UCSD-AML1 (cell line): Measurements from ENCODE around the gene RNF130.

Source experiments
- DNase-seq: peaks from one replicate; lab custom pipeline; 2025; ENCODE audit not compliant: unreplicated experiment; lab: John Stamatoyannopoulos, UW

Gene RNF130

DNA sequence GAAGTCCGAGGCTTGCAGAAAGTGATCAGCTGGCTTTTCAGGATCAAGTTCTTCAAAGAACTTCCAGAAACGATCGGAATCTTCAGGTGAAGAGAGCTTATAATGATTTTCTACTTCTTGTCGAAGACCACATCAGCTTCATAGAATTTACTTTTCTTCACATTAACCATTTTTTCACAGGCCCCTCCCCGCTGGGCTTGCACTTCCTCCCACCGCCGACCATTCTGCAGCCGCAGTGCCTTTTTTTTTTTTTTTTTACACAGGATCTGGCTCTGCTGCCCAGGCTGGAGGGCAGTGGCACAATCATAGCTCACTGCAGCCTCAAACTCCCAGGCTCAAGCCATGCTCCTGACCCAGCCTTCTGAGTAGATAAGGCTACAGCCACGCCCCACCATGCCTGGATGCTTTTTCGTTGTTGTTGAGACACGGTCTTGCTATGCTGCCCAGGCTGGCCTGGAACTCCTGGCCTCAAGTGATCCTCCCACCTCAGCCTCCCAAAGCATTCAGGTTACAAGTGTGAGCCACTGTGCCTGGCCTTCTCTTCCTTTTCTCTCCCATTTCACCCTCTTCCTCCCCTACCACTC lies 15.3 kb upstream of the RNF130 start:
- no peak for DNase-seq

- no peak for DNase-seq
These were observed 14.3 kb upstream of the RNF130 start for GRCh38 chr5:180085837-180086236.

DNA sequence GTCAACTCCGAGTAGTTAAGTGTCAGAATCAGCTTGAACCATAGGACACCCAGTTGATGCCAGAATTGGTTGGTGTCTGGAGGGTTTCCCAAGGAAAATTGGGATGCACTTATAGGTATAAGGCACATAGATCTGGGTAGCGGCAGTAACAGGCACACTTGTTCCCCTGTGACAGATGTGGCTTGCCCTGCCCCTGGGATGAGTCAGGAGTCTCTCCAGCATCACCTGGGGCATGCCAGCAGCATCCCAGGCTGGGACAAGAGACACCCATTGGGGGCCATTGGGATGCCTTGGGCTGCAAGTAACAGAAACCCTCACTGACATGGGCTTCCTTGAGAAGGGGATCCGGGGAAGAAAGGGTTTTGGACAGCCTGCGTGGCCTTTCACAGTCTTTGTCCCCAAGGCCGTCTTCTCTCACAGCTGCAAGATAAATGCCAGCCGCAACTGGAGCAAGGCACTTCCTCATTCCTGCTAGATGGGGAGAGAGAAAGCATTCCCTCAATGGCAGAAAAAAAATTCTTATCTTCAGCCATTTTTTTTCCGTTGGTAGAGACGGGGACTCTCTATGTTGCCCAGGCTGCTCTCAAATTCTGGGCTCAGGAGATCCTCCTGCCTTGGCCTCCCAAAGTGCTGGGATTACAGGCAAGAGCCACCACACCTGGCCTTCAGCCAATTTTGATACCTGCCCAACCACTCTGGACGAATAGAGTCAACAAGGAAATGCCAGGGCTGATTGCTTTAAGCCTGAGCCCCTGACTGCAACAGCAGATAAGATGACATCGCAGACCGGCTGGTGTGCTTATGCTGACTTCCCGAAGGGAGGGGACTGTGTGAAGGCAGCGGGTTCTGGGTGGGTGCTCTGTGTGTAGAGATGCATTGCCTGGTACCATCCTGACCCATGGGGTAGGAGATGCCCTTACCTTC lies 13.3 kb upstream of the RNF130 start:
- DNase-seq, result peak; percentile 73

DNA sequence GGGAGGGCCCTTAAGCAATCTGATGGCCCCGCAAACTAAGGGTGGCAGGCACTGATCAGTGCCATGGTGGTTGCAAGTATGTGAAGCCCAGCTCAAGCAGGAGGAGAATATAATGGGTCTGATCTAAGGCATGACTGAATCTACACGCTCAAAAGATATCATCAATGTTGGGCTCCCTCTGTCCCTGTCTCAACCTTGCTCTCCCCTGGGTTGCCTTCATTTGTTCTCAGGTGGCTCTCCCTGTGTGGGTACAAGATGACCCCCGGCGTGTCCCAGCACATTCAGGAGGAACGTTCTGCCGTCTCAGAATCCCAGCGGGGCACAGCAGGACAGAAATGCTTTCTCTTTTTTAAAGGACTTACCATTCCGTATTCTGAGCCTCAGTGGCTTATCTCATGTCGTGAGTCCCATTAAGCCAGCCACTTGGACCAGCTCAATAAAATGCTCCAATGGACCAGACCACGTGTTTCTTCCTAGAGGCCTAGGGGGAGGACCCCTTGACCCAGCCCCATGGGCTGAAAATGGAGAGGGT lies 12.0 kb upstream of the RNF130 start:
- DNase-seq, result no peak

DNA sequence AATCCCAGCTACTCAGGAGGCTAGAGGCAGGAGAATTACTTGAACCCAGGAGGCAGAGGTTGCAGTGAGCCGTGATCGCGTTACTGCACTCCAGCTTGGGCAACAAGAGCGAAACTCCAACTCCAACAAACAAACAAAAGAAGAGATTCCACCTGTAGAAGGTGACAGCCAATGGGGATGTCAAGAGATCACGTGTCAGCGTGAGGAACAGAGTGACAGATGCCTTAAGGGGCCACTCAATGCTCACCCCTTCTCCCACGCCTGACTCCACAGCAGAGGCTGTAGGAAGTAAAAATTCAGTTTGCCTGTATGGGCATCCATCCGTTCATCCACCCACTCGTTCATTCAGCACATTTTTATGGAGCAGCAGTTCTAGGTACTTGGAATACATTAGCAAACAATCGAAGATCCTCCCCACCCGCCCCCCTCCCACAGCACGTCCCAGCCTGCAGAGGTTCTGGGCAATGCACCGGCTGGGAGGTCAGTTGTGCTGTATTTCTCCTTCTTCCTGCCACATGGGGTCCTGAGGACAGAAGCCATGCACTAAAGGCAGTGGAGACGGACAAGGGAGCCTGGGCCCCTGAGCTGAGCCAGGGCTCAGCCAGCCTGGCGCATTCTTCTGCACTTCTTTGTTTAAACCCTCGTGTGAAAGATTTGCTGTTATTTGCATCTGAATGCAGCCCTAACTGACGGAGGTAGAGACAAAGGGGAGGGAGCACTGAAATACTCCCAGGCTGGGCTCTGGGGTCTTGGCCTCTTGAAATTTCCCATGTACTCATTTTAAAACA lies 11.3 kb upstream of the RNF130 start:
- DNase-seq, result no peak

DNA sequence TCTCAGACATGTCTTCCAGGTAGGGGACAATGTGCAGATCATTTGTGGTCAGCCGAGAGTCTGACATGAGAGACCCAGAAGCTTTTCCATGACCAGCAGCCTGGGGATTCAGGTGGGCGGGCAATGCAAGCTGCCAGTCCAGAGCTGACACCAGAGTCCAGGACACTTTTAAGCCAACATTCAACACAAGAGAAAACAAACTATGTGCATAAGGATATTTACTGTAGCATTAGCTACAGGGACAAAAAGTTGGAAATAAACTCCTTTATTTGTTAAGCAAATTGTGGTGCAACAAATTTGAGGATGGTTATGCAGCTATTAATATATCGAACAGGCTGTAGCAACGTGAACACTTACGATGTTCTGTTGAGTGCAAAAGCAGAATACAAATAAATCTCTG lies 9.9 kb upstream of the RNF130 start:
- no peak for DNase-seq

- DNase-seq, result no peak
These were observed 9.1 kb upstream of the RNF130 start for GRCh38 chr5:180080486-180081280.

- DNase-seq, result no peak
These were observed 8.3 kb upstream of the RNF130 start for GRCh38 chr5:180079702-180080466.

GRCh38 chr5:180078348-180078747 lies 6.8 kb upstream of the RNF130 start:
- DNase-seq, result no peak

GRCh38 chr5:180077594-180078284 lies 6.2 kb upstream of the RNF130 start:
- DNase-seq, result no peak

DNA sequence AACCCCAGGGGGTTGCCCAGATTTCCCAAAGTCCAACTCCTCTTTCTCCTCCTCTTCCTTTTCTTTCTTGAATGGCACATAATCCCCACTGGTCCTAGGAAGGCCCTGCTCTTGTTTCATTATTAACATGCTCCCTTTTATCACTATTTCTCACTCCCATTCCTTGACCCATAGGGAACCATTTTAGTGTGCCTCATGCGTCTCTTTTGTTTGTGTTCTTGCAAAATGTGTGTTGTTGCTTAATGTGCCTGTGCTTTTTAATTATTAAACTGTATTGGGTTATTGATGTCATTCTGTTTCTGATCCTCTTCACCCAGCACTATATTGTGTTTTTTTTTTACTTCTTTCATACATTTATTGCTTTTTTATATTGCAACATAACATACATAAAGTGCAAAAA lies 4.1 kb upstream of the RNF130 start:
- DNase-seq, result no peak

DNA sequence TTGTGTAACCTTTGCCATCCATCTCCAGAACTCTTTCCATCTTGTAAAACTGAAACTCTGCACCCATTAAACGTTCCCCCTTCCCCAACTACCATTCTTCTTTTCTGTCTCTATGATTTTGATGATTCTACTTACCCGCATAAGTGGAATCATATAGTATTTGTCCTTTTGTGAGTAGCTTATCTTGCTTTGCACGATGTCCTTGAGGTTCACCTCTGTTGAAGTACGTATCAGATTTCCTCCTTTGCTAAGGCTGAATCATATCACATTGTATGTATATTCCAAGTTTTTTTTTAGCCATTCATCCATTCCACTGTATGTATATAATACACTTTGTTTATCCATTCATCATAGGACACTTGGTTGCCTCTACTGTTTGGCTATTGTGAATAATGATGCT lies 2.9 kb upstream of the RNF130 start:
- DNase-seq, result no peak

GRCh38 chr5:180072556-180072955 lies 997 bp upstream of the RNF130 start:
- DNase-seq, result no peak

GRCh38 chr5:180072256-180072548 lies 643 bp upstream of the RNF130 start:
- no peak for DNase-seq

DNA sequence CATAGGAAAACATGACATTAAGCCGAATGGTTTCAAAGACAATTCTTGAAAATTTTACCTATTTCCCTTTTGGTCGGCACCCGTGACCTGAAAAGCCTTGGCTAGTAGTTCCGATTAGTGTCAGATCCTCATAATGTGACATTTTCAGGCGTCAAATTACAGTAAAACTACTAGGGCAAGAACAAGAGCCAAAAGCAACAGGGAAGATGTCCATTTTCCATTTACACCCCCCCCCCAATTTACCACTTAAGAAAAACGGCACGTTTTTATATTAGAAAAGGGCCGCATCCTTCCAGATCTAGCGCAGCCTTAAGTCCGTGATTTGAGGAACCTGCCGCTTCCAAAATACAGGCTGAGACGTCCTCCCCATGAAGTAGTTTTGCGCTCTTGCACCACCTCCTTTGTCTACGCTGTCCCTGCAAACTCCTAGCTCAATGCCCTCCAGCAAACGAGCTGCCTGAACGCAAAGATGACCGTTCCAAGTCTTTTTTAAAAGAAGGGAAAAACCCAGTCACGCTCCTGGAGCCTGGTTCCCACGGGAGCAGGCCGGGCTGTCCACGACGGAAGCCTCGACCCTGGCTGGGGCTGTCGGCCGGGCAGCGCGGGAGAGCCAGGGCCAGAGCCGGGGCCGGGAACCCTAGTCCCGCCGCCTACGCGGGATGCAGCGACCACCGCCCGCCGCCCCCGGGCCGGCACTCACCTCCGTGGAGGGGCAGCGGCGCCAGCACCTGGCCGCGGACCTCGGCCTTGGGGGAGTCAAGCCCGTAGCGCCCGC lies 616 bp downstream of the RNF130 start:
- peak; percentile 57 for DNase-seq

GRCh38 chr5:180069589-180070247 lies 1.8 kb downstream of the RNF130 start:
- peak; percentile 63 for DNase-seq

- no peak for DNase-seq
These were observed 3.0 kb downstream of the RNF130 start for GRCh38 chr5:180068519-180069090.

GRCh38 chr5:180067986-180068385 lies 3.6 kb downstream of the RNF130 start:
- DNase-seq, result no peak
